NK-92 (cell line): ENCODE measurements around the gene GIMAP8.

Source experiments
- DNase-seq: peaks from one replicate; lab custom pipeline; 2025; ENCODE audit not compliant: unreplicated experiment; lab: John Stamatoyannopoulos, UW

GIMAP8 gene

GRCh38 chr7:150410680-150411346 is 39.6 kb upstream of the GIMAP8 start:
- no peak for DNase-seq

- DNase-seq, result no peak
These were observed 38.8 kb upstream of the GIMAP8 start for GRCh38 chr7:150411606-150412005.

- no peak for DNase-seq
These were observed 38.4 kb upstream of the GIMAP8 start for GRCh38 chr7:150412016-150412415.

- DNase-seq, result no peak
These were observed 37.6 kb upstream of the GIMAP8 start for GRCh38 chr7:150412518-150413488.

- DNase-seq, result no peak
These were observed 36.8 kb upstream of the GIMAP8 start for GRCh38 chr7:150413640-150414081.

- no peak for DNase-seq
These were observed 35.0 kb upstream of the GIMAP8 start for GRCh38 chr7:150415161-150416153.

GRCh38 chr7:150417239-150417638 is 33.2 kb upstream of the GIMAP8 start:
- DNase-seq, result no peak

GRCh38 chr7:150417863-150418262 is 32.6 kb upstream of the GIMAP8 start:
- no peak for DNase-seq

- no peak for DNase-seq
These were observed 30.2 kb upstream of the GIMAP8 start for GRCh38 chr7:150420242-150420641.

- DNase-seq, result peak; percentile 61
These were observed 29.3 kb upstream of the GIMAP8 start for GRCh38 chr7:150420987-150421674.

GRCh38 chr7:150421831-150422230 is 28.6 kb upstream of the GIMAP8 start:
- DNase-seq, result no peak

- DNase-seq, result no peak
These were observed 24.8 kb upstream of the GIMAP8 start for GRCh38 chr7:150425670-150426069.

GRCh38 chr7:150428671-150429451 is 21.6 kb upstream of the GIMAP8 start:
- no peak for DNase-seq

- DNase-seq, result no peak
These were observed 20.7 kb upstream of the GIMAP8 start for GRCh38 chr7:150429699-150430098.

- DNase-seq, result no peak
These were observed 19.9 kb upstream of the GIMAP8 start for GRCh38 chr7:150430465-150431085.

- no peak for DNase-seq
These were observed 18.4 kb upstream of the GIMAP8 start for GRCh38 chr7:150431839-150432658.

GRCh38 chr7:150432915-150433892 is 17.2 kb upstream of the GIMAP8 start:
- no peak for DNase-seq
